Measurements from ENCODE around the gene MAP2K4.
A peak's percentile ranks its signal among the peaks of the same experiment; 100 is the strongest.
"Not testable (repeated sequence)": the region's sequence is repeated elsewhere in the genome, so short reads cannot be mapped to it uniquely, and the experiment has no call there.

Gene MAP2K4

DNA sequence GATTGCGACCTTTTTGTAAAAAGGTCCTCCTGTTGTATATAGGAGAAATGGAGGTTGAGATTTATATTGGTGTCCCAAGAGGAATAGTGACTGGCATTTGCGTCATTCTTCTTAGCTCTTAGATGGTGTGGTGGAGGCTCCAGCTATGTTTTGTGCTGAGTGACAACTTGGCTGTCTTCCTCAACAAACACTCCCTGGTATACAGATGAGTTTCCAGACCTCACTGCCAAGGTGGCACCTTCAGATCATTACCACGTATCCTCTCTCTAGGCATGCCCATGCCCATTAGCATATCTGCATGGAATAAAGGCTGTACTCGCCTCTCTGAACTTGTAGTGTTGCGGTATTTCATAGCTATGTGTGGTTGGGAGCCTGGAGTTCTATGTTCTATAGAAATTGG lies 120.0 kb downstream of the MAP2K4 start:
- DNase-seq (ENCODE audit: low read depth, low spot score), result no peak

DNA sequence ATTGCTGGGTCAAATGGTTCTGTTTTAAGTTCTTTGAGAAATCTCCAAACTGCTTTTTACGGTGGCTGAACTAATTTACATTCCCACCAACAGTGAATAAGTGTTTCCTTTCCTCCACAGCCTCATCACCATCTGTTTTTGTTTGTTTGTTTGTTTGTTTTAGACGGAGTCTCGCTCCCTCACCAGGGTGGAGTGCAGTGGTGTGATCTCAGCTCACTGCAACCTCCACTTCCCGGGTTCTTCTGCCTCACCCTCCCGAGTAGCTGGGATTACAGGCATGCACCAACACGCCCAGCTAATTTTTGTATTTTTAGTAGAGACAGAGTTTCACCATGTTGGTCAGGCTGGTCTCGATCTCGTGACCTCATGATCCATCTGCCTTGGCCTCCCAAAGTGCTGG lies 141.5 kb downstream of the MAP2K4 start:
- DNase-seq (ENCODE audit: low read depth, low spot score), result not testable (repeated sequence)

DNA sequence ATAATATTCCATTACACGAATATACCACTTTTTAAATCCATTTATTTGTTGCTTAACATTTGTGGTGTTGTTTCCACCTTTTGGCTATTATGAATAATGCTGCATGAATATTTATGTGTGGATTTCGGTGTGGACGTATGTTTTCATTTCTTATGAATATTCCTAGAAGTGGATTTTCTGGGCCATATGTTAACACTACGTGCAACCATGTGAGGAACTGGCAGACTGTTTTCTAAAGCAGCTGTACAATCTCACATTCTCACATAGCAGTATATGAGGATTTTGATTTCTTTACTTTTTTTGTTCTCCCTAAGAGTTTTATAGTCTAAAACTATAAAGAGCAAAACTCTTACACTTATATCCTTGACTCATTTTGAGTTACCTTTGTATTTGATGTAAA lies 143.4 kb downstream of the MAP2K4 start:
- no peak for DNase-seq (ENCODE audit: low read depth, low spot score)

DNA sequence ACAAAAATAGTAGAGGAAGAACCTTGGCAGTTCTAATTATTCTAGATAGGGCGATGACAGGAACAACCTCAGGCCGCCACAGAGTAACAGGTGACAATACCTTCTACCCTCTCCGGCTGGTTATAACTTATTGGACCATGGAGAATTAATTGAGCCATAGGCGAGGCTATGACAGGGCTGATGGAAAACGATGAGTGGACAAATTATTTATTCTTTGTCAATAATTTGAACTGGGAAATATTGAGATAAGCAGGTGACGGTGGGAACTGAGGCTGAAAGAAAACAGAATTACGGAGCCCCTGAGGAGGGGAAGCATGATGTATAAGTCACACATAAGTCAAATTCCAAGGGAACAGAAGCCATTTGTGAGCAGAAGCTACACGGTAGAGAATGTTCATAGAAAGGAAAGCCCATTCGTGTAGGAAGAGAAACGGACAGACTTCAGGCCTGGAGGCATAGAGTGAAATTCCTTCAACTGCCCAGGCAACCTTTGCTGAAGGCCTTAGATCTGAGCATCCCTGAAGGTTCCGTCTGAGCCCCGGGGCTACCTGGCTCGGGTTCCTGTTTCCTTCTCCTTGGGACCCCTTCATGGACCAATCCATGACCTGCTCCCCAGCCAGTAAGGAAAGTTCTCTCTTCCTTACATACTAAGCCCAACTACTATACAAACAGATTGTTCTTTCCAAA lies 158.1 kb downstream of the MAP2K4 start:
- DNase-seq (ENCODE audit: low read depth, low spot score), result no peak

DNA sequence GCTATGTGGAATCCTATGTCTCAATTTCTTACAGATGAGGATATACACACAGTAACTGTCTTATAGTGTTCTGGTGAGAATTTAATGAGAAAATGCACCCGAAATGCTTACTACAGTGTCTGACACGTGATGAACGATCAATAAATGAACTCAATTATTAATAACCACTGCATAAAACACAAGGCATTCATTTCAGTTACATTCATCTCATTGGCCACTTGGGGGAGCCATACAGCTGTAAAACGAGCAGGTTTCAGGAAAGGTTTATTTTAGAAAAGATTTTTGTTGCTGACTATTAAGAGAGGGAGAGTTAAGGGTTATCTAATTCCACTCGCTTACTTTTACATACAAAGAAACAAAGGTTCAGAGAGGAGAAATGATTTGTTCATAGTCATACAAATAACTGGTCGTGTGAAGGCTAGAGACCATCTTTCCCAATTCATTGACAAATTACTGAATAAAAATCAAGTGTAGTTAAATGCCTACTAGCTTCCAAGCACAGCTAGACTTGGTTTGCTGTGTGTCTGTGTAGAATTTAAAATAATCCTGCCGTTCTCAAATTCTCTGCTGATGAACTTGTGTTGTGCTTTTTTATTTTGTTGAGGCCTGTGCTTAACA lies 160.1 kb downstream of the MAP2K4 start:
- DNase-seq (ENCODE audit: low read depth, low spot score), result peak; percentile 61

DNA sequence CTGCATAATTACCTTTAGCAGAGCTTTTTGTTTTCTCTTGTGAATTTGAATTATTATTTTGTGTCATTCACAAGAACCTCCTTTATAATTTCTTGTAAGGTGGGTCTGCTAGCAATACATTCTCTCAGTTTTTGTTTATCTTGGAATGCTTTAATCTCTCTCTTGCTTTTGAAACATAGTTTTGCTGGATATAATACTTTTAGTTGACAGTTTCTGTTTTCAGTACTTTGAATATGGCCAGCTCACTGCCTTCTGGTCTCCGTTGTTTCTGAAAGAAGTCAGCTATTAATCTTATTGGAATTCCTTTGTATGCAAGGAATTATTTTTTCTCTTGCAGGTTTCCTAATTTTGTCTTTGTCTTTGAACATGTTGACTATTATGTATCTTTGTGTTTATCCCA lies 167.0 kb downstream of the MAP2K4 start:
- no peak for DNase-seq (ENCODE audit: low read depth, low spot score)

DNA sequence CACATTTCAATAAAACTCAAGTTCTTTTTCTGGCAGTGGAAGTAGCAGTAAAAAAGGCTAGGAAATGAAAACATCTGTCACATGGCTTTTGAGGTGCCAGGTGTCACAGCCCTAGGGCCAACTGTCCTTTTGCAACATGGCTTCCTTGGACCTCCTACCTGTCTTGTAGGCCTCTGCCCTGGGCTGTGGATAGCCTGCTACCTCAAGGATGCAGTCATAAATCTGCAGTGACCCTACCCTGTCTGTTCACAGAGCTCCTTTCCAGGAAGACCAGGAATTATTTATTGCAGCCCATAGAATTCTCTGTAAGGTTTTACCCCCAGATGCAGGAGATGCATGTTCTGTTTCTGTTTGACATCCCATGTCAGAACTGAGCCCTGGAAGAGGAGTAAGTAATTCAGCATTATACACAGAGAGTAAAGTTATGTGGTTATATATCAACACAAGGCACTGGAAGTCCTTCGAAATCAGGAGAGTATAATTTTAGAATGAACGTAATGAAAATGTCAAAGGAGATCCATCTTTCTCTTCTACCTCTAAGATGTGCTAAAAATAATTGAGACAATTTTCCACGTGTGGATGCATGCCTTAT lies 172.6 kb downstream of the MAP2K4 start:
- no peak for DNase-seq (ENCODE audit: low read depth, low spot score)
